K562 (cell line): ENCODE data around the gene SPINT3.

Source experiments
- CTCF ChIP-seq, 3 experiments: IDR thresholded peaks in 2 of 3; conservative IDR thresholded peaks in 1 of 3; 2 replicates each; pipeline ENCODE4 v1.5.1; 2011 to 2012; ENCODE audit warnings: low read length in 3 of 3, mild to moderate bottlenecking in 3 of 3, control low read depth in 2 of 3, improper control_type of control experiment in 1 of 3, inconsistent platforms in 1 of 3, low read depth in 1 of 3, mixed read lengths in 1 of 3, moderate library complexity in 1 of 3; ENCODE audit not compliant: insufficient read depth in 2 of 3
- FOXM1 ChIP-seq, 2 experiments: fragments of 450-650 bp in 1 of 2; sonication (generic) in 1 of 2; formaldehyde crosslinking in 1 of 2; IDR thresholded peaks; 2 replicates each; pipeline versions ENCODE4 v1.6.1 to v1.9.0; 2017 to 2022; ENCODE audit warnings: low read depth in 2 of 2, mild to moderate bottlenecking in 2 of 2, missing genetic modification reagents in 1 of 2, moderate library complexity in 1 of 2
- HIVEP1 ChIP-seq: fragments of 250-450 bp; sonication (Bioruptor Pico); IDR thresholded peaks from 2 replicates; pipeline ENCODE4 v1.4.0; 2020; ENCODE audit warnings: mild to moderate bottlenecking
- ZC3H11A ChIP-seq: IDR thresholded peaks from 2 replicates; pipeline ENCODE4 v1.6.1; 2012; ENCODE audit warnings: low read depth, low read length, improper control_type of control experiment

DNA sequence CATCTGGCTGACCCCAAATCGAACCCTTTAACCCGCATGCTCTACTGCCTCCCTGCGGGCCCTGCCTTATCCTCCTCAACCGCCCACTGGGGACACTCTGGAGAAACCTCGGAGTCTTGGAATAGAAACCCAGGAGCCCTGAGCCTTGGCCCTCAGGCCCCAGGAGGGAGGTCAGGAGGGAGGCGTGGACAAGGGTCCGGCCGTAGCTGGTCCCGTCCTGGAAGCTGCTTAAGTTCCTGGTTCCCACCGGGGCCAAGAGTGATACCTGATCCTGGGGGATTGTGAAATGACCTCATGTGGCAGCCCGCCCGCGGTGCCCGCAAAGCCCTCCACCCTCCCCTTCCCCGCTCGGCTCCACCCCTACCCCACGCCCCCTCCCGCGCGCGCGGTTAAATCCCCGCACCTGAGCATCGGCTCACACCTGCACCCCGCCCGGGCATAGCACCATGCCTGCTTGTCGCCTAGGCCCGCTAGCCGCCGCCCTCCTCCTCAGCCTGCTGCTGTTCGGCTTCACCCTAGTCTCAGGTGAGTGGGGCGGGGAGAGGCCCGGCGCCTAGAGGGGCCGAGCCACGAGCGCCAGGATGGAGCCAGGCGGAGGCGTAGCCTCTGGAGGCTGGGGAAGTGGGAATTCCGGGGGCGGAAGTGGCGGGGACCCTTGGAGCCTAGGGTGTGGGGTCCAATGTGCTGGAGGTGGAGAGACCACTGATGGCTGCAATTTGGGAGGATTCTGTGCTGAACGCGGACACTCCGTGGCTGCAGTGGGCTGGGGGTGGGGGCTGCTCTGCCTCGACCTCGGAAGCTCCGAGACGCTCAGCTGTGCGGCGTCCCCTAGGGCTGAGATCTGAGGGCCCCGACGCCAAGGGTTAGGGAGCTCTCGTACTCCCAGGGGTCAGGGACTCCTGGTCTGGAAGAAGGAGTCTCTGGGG lies 45.8 kb downstream of the SPINT3 start, which contains the start of gene WFDC2:
- peak in 2 of 3 experiments; percentile 22 to 69; a peak in 4 of 6 replicates for TF ChIP-seq CTCF (IDR thresholded peaks at IDR 0.05 in 2 of 3, conservative IDR thresholded peaks at IDR 0.05 in 1 of 3; ENCODE audit: insufficient read depth in 2 of 3, low read depth in 1 of 3, low read length in 3 of 3)
- no peak for TF ChIP-seq ZC3H11A
- no peak for TF ChIP-seq FOXM1 (IDR thresholded peaks at IDR 0.05; ENCODE audit: low read depth)
- TF ChIP-seq FOXM1 (CRISPR knock-in tag; IDR thresholded peaks at IDR 0.05; ENCODE audit: low read depth) = no peak
- TF ChIP-seq HIVEP1 (CRISPR knock-in tag) = no peak
